KMS-11 (cell line): ENCODE results near the gene OTUD4.
"Not testable (repeated sequence)": the region's sequence is repeated elsewhere in the genome, so short reads cannot be mapped to it uniquely, and the experiment has no call there.

ENCODE experiments used
- H2AFZ ChIP-seq: fragments of 200-600 bp; sonication (generic); 2 replicates; pipeline ENCODE4 v1.6.1; 2016; ENCODE audit warnings: antibody characterized with exemption, mixed run types, low read depth
- H3K27ac ChIP-seq: fragments of 200-600 bp; sonication (generic); 2 replicates; pipeline ENCODE4 v1.6.1; 2016; ENCODE audit warnings: mild to moderate bottlenecking, mixed run types
- H3K27me3 ChIP-seq: fragments of 200-600 bp; sonication (generic); 2 replicates; pipeline ENCODE4 v1.6.1; 2017; ENCODE audit warnings: mild to moderate bottlenecking, low read depth, mixed run types, moderate library complexity; ENCODE audit not compliant: insufficient read depth
- H3K36me3 ChIP-seq: fragments of 200-600 bp; sonication (generic); 2 replicates; pipeline ENCODE4 v1.6.1; 2017; ENCODE audit warnings: mild to moderate bottlenecking, mixed run types; ENCODE audit not compliant: insufficient read depth
- H3K4me1 ChIP-seq: fragments of 200-600 bp; sonication (generic); 2 replicates; pipeline ENCODE4 v1.6.1; 2016; ENCODE audit warnings: mild to moderate bottlenecking, low read depth, mixed run types; ENCODE audit not compliant: poor library complexity, severe bottlenecking
- H3K4me2 ChIP-seq: fragments of 200-600 bp; sonication (generic); 2 replicates; pipeline ENCODE4 v1.7.0; 2016; ENCODE audit warnings: mild to moderate bottlenecking, mixed run types
- H3K4me3 ChIP-seq: fragments of 200-600 bp; sonication (generic); IDR thresholded peaks from 2 replicates; pipeline ENCODE4 v1.6.1; 2017; ENCODE audit warnings: low read depth, low read length, mixed read lengths; ENCODE audit not compliant: insufficient read depth
- H3K79me2 ChIP-seq: fragments of 200-600 bp; sonication (generic); 2 replicates; pipeline ENCODE4 v1.6.1; 2016; ENCODE audit warnings: low read depth, mixed run types; ENCODE audit not compliant: insufficient read depth
- H3K9ac ChIP-seq: fragments of 200-600 bp; sonication (generic); 2 replicates; pipeline ENCODE4 v1.6.1; 2016; ENCODE audit warnings: mild to moderate bottlenecking, mixed run types
- H4K20me1 ChIP-seq: fragments of 200-600 bp; sonication (generic); 2 replicates; pipeline ENCODE4 v1.6.1; 2016; ENCODE audit warnings: mild to moderate bottlenecking, mixed run types; ENCODE audit not compliant: insufficient read depth
- CTCF ChIP-seq: fragments of 200-600 bp; sonication (generic); conservative IDR thresholded peaks from 2 replicates; pipeline ENCODE4 v1.6.1; 2017; ENCODE audit warnings: low read depth, mild to moderate bottlenecking, antibody characterized with exemption, low read length, moderate library complexity, mixed read lengths

The OTUD4 gene

GRCh38 chr4:145180298-145181090 is at the start of gene OTUD4:
OTUD4 (minus strand) TSS chr4:145180589; CDS start chr4:145179973, 616 bp downstream.
- Histone ChIP-seq H3K27me3 (no peaks in the 10 kb centered on the region), H4K20me1 (no peaks in the 10 kb centered on the region), H3K4me1 (peaks cover 29% of the 10 kb centered on the region), H3K27ac (peak within 1 kb of the TSS; percentile 92), H3K9ac (peak within 1 kb of the TSS; percentile 94), H3K4me3 (no peak within 1 kb of the TSS), H3K79me2 (peaks cover 40% of the 10 kb centered on the region), H3K4me2 (peak within 1 kb of the TSS; percentile 92), H3K36me3 (no peaks in the 10 kb centered on the region), H2AFZ (peak within 1 kb of the TSS; percentile 84)
- TF ChIP-seq CTCF = no peak

GRCh38 chr4:145223228-145223627 is 42.8 kb upstream of the OTUD4 start:
- not testable (repeated sequence) for H3K9ac ChIP-seq, H3K36me3 ChIP-seq, H2AFZ ChIP-seq, H4K20me1 ChIP-seq, H3K27me3 ChIP-seq, H3K4me3 ChIP-seq, H3K4me1 ChIP-seq, H3K27ac ChIP-seq, H3K4me2 ChIP-seq, H3K79me2 ChIP-seq

- not testable (repeated sequence) for H3K4me3 ChIP-seq, H3K79me2 ChIP-seq, H3K27ac ChIP-seq, H3K9ac ChIP-seq, H3K27me3 ChIP-seq, H3K4me2 ChIP-seq, H2AFZ ChIP-seq, H4K20me1 ChIP-seq, H3K4me1 ChIP-seq, H3K36me3 ChIP-seq
Observed at GRCh38 chr4:145221529-145221928, 41.1 kb upstream of the OTUD4 start.

GRCh38 chr4:145219090-145219489 is 38.7 kb upstream of the OTUD4 start:
- Histone ChIP-seq H3K4me2 (no peak overlapping the region), H3K79me2 (no peaks in the 10 kb centered on the region), H3K4me3 (no peak overlapping the region), H3K4me1 (peaks cover 7% of the 10 kb centered on the region), H2AFZ (no peak overlapping the region), H3K27ac (no peak overlapping the region), H3K9ac (no peak overlapping the region), H3K27me3 (no peaks in the 10 kb centered on the region), H3K36me3 (no peaks in the 10 kb centered on the region), H4K20me1 (no peaks in the 10 kb centered on the region)
- TF ChIP-seq CTCF = no peak

GRCh38 chr4:145218251-145218650 is 37.9 kb upstream of the OTUD4 start:
- Histone ChIP-seq H3K4me3 (no peak overlapping the region), H4K20me1 (no peaks in the 10 kb centered on the region), H3K9ac (no peak overlapping the region), H3K27me3 (no peaks in the 10 kb centered on the region), H3K4me1 (peaks cover 7% of the 10 kb centered on the region), H3K36me3 (no peaks in the 10 kb centered on the region), H3K4me2 (no peak overlapping the region), H2AFZ (no peak overlapping the region), H3K27ac (no peak overlapping the region), H3K79me2 (no peaks in the 10 kb centered on the region)
- TF ChIP-seq CTCF = no peak
